IPS-NIHi11 (cell line): ENCODE measurements around the gene PSG7.
"Not testable (repeated sequence)": the region's sequence is repeated elsewhere in the genome, so short reads cannot be mapped to it uniquely, and the experiment has no call there.

Experiments used
- DNase-seq: peaks from one replicate; pipeline ENCODE4 v3.0.0; 2012; ENCODE audit warnings: mixed read lengths, low spot score

Gene PSG7

GRCh38 chr19:42937107-42937506 lies at the start of gene PSG7:
Gene PSG7, minus strand, starts transcription at chr19:42937207. Its CDS starts 131 bp downstream, at chr19:42937076.
- not testable (repeated sequence) for DNase-seq

GRCh38 chr19:42985588-42985987 lies 48.6 kb upstream of the PSG7 start:
- no peak for DNase-seq

GRCh38 chr19:42982111-42982510 lies 45.1 kb upstream of the PSG7 start:
- not testable (repeated sequence) for DNase-seq

- DNase-seq, result not testable (repeated sequence)
These were observed 34.4 kb upstream of the PSG7 start for GRCh38 chr19:42971451-42971850.

GRCh38 chr19:42965176-42965575 lies 28.2 kb upstream of the PSG7 start:
- DNase-seq, result no peak

GRCh38 chr19:42961119-42961518 lies 24.1 kb upstream of the PSG7 start:
- no peak for DNase-seq

- DNase-seq, result not testable (repeated sequence)
These were observed 15.1 kb upstream of the PSG7 start for GRCh38 chr19:42952126-42952525.

GRCh38 chr19:42951476-42951875 lies 14.5 kb upstream of the PSG7 start:
- DNase-seq, result not testable (repeated sequence)

GRCh38 chr19:42942187-42942789 lies 5.3 kb upstream of the PSG7 start:
- DNase-seq, result peak; percentile 10

- not testable (repeated sequence) for DNase-seq
These were observed 2.3 kb downstream of the PSG7 start for GRCh38 chr19:42934726-42935125.

- not testable (repeated sequence) for DNase-seq
These were observed 2.8 kb downstream of the PSG7 start for GRCh38 chr19:42934183-42934582.

GRCh38 chr19:42933412-42933811 lies 3.6 kb downstream of the PSG7 start:
- not testable (repeated sequence) for DNase-seq

GRCh38 chr19:42932485-42933101 lies 4.4 kb downstream of the PSG7 start:
- not testable (repeated sequence) for DNase-seq

- DNase-seq, result not testable (repeated sequence)
These were observed 6.8 kb downstream of the PSG7 start for GRCh38 chr19:42930214-42930613.

GRCh38 chr19:42928896-42929295 lies 8.1 kb downstream of the PSG7 start:
- no peak for DNase-seq

GRCh38 chr19:42926781-42927180 lies 10.2 kb downstream of the PSG7 start:
- no peak for DNase-seq

GRCh38 chr19:42923106-42923505 lies 13.9 kb downstream of the PSG7 start:
- DNase-seq, result peak; percentile 7

GRCh38 chr19:42920971-42921370 lies 16.0 kb downstream of the PSG7 start:
- DNase-seq, result not testable (repeated sequence)

GRCh38 chr19:42919757-42920079 lies 17.3 kb downstream of the PSG7 start:
- DNase-seq, result no peak

GRCh38 chr19:42919070-42919756 lies 17.8 kb downstream of the PSG7 start:
- DNase-seq, result peak; percentile 14

- not testable (repeated sequence) for DNase-seq
These were observed 18.5 kb downstream of the PSG7 start for GRCh38 chr19:42918377-42919069.

- DNase-seq, result not testable (repeated sequence)
These were observed 19.4 kb downstream of the PSG7 start, which contains the start of gene PSG6 for GRCh38 chr19:42917634-42918033. Gene PSG6, minus strand, starts transcription at chr19:42917894. Its CDS starts 102 bp downstream, at chr19:42917792.

GRCh38 chr19:42916931-42917330 lies 20.1 kb downstream of the PSG7 start:
- not testable (repeated sequence) for DNase-seq
